Panc1 (cell line): ENCODE data around the gene PLEKHH2. TPM values are rescaled to one million over a fixed set of nuclear protein-coding genes. Genes with fewer than 3 reads are reported as not detected.

Experiments used
- ATAC-seq: fragments of 200-7000 bp; cut with Tn5 transposase; 2 replicates; pipeline ENCODE4 v1.9.1; 2020; ENCODE audit warnings: mild to moderate bottlenecking, moderate library complexity
- BruUV-seq: library from RNA; stranded (reverse); fragments of 400-500 nt; replicated peaks from 2 replicates; lab custom pipeline; 2021; lab: Mats Ljungman, UMichigan
- CTCF ChIA-PET: fragments of 300-600 bp; sonication (Branson Sonifier 250); formaldehyde crosslinking; loops from one replicate; lab custom pipeline; 2022; ENCODE audit warnings: antibody characterized with exemption; lab: Charles Lee
- POLR2A ChIA-PET: fragments of 300-600 bp; sonication (Branson Sonifier 250); formaldehyde crosslinking; loops from one replicate; lab custom pipeline; 2022; ENCODE audit warnings: antibody characterized with exemption; lab: Charles Lee
- DNase-seq: peaks from one replicate; pipeline ENCODE4 v3.0.0-alpha.2; 2010; ENCODE audit warnings: low read depth, low spot score
- H3K27ac ChIP-seq: 2 replicates; pipeline ENCODE4 v1.5.1; 2011; ENCODE audit warnings: mild to moderate bottlenecking, low read length, inconsistent platforms
- H3K27me3 ChIP-seq: fragments of 200-500 bp; sonication (Bioruptor generic); 2 replicates; pipeline ENCODE4 v1.6.0; 2014; ENCODE audit warnings: low read length, inconsistent platforms; ENCODE audit not compliant: control insufficient read depth, insufficient read depth
- H3K36me3 ChIP-seq: fragments of 200-500 bp; sonication (Bioruptor generic); 2 replicates; pipeline ENCODE4 v1.5.1; 2014; ENCODE audit warnings: inconsistent platforms, mild to moderate bottlenecking, low read length, moderate library complexity; ENCODE audit not compliant: control insufficient read depth, insufficient read depth
- H3K4me1 ChIP-seq: 2 replicates; pipeline ENCODE4 v1.5.1; 2011; ENCODE audit warnings: inconsistent platforms, mild to moderate bottlenecking, low read length, moderate library complexity; ENCODE audit not compliant: control insufficient read depth, insufficient read depth
- H3K4me3 ChIP-seq, 2 experiments: 2 replicates each; pipeline ENCODE4 v1.5.1; 2011 to 2012; ENCODE audit warnings: low read depth in 2 of 2, low read length in 2 of 2, mild to moderate bottlenecking in 2 of 2, inconsistent platforms in 1 of 2, moderate library complexity in 1 of 2
- H3K9me3 ChIP-seq: fragments of 200-500 bp; sonication (Bioruptor generic); 2 replicates; pipeline ENCODE4 v1.5.1; 2014; ENCODE audit warnings: low read depth, mild to moderate bottlenecking, inconsistent platforms, low read length, moderate library complexity; ENCODE audit not compliant: control insufficient read depth, insufficient read depth
- CTCF ChIP-seq: fragments of 450-650 bp; IDR thresholded peaks from 2 replicates; pipeline ENCODE4 v1.5.1; 2017; ENCODE audit warnings: mild to moderate bottlenecking
- POLR2AphosphoS5 ChIP-seq: IDR thresholded peaks from 2 replicates; pipeline ENCODE4 v1.6.1; 2012; ENCODE audit warnings: mild to moderate bottlenecking, low read depth, low read length, moderate library complexity
- REST ChIP-seq, 2 experiments: IDR thresholded peaks; 2 replicates each; pipeline ENCODE4 v1.6.1; 2011 to 2012; ENCODE audit warnings: low read depth in 2 of 2, control low read depth in 1 of 2, low read length in 1 of 2, mild to moderate bottlenecking in 1 of 2, moderate library complexity in 1 of 2; ENCODE audit not compliant: insufficient read depth in 1 of 2
- SIN3A ChIP-seq: IDR thresholded peaks from 2 replicates; pipeline ENCODE4 v1.6.1; 2012; ENCODE audit warnings: low read depth, mild to moderate bottlenecking, low read length, moderate library complexity, borderline replicate concordance; ENCODE audit not compliant: insufficient read depth
- TCF7L2 ChIP-seq: IDR thresholded peaks from 2 replicates; pipeline ENCODE4 v1.6.1; 2011; ENCODE audit warnings: mild to moderate bottlenecking, low read depth, low read length, inconsistent platforms
- in situ Hi-C: cut with HindIII; loops from 2 replicates; pipeline ENCODE4 v1.10.0; 2016; ENCODE audit warnings: low sequenced_read_pairs, low pct_unique_long_range_greater_than_20kb
- intact Hi-C: fragments of 100-400 bp; cut with micrococcal nuclease; formaldehyde crosslinking; loops from one replicate; pipeline ENCODE4 v1.10.0; 2022; ENCODE audit not compliant: unreplicated experiment
- total RNA-seq: library from RNA; stranded (reverse); gene quantifications from one replicate; pipeline ENCODE4 v1.2.1, GENCODE V29; 2021; ENCODE audit not compliant: unreplicated experiment

Gene PLEKHH2
- total RNA-seq, 1 experiment from 2014 or later = 15.0 TPM

- no peak for ATAC-seq
- H3K9me3 ChIP-seq = no peaks in the 10 kb centered on the region
- H3K36me3 ChIP-seq = peaks cover 2% of the 10 kb centered on the region; the same call in 1 of the 2 replicates
- no peaks in the 10 kb centered on the region for H3K4me1 ChIP-seq
- TF ChIP-seq REST (IDR thresholded peaks at IDR 0.05; ENCODE audit: insufficient read depth in 1 of 2, low read depth in 2 of 2, low read length in 1 of 2) (no peak), TCF7L2 (no peak), CTCF (no peak), SIN3A (no peak), POLR2AphosphoS5 (no peak)
- H3K27me3 ChIP-seq = no peaks in the 10 kb centered on the region
- H3K4me3 ChIP-seq = no peak overlapping the region
- H3K27ac ChIP-seq = no peak overlapping the region
- in situ Hi-C loops (no loop called here), intact Hi-C loops (no loop called here)
- ChIA-PET POLR2A (interaction anchor here (0.6 kb wide), 1 partner anchor 328 kb away, joined by 5 read pairs; no protein-coding TSS in a partner anchor), CTCF (interaction anchor here (0.5 kb wide), 1 partner anchor 123 kb away, joined by 4 read pairs; no protein-coding TSS in a partner anchor)
- no TSS peak for BruUV-seq
- no peak for DNase-seq
These were observed 111.3 kb downstream of the PLEKHH2 start for GRCh38 chr2:43748333-43748732.

- no peak overlapping the region for H3K4me3 ChIP-seq
- H3K27ac ChIP-seq = no peak overlapping the region
- no peaks in the 10 kb centered on the region for H3K4me1 ChIP-seq
- intact Hi-C loops (no loop called here), in situ Hi-C loops (no loop called here)
- TF ChIP-seq TCF7L2 (no peak), REST (IDR thresholded peaks at IDR 0.05; ENCODE audit: insufficient read depth in 1 of 2, low read depth in 2 of 2, low read length in 1 of 2) (no peak), CTCF (no peak), SIN3A (no peak), POLR2AphosphoS5 (no peak)
- no TSS peak for BruUV-seq
- ATAC-seq (no peak), DNase-seq (no peak)
- H3K27me3 ChIP-seq = no peaks in the 10 kb centered on the region
- POLR2A ChIA-PET = no interaction called here
- no peaks in the 10 kb centered on the region for H3K36me3 ChIP-seq
- CTCF ChIA-PET = no interaction called here
- H3K9me3 ChIP-seq = no peaks in the 10 kb centered on the region
These were observed 112.5 kb downstream of the PLEKHH2 start for GRCh38 chr2:43749583-43749982.
